Transverse colon (tissue), 4 donors: Measurements from ENCODE around the gene PLEKHM2. TPM values are rescaled to one million over a fixed set of nuclear protein-coding genes. Genes with fewer than 3 reads are reported as not detected.

ENCODE experiments used
- DNase-seq: peaks from one replicate; pipeline ENCODE4 v3.0.0-alpha.2; 2019
- H3K27ac ChIP-seq, 4 donors: fragments of 200-600 bp; sonication (generic); 2 replicates each; pipeline ENCODE4 v1.5.1; 2016 to 2018; ENCODE audit warnings: inconsistent platforms in 4 of 4
- H3K27me3 ChIP-seq: fragments of 200-600 bp; sonication (generic); 2 replicates; pipeline ENCODE4 v1.5.1; 2017; ENCODE audit warnings: inconsistent platforms
- H3K36me3 ChIP-seq, 4 donors: fragments of 200-600 bp; sonication (generic); 2 replicates each; pipeline ENCODE4 v1.5.1; 2017 to 2019; ENCODE audit warnings: inconsistent platforms in 4 of 4
- H3K4me1 ChIP-seq, 4 donors: fragments of 200-600 bp; sonication (generic); 2 replicates each; pipeline ENCODE4 v1.5.1; 2017 to 2020; ENCODE audit warnings: inconsistent platforms in 4 of 4
- H3K4me3 ChIP-seq, 4 donors: fragments of 200-600 bp; sonication (generic); 1 replicate in 1 of 4; 2 replicates in 3 of 4; pipeline versions ENCODE4 v1.5.1 to v1.6.1; 2017 to 2019; ENCODE audit warnings: inconsistent platforms in 4 of 4
- H3K9me3 ChIP-seq, 2 donors: fragments of 200-600 bp; sonication (generic); 2 replicates each; pipeline ENCODE4 v1.5.1; 2017 to 2019; ENCODE audit warnings: inconsistent platforms in 2 of 2
- CTCF ChIP-seq, 5 experiments: fragments of 200-600 bp in 3 of 5; fragments of 450-650 bp in 2 of 5; sonication (generic) in 3 of 5; IDR thresholded peaks; 1 replicate in 2 of 5; 2 replicates in 3 of 5; pipeline ENCODE4 v1.5.1; 2016 to 2017; ENCODE audit warnings: antibody characterized with exemption in 5 of 5, inconsistent platforms in 3 of 5, mild to moderate bottlenecking in 2 of 5, moderate library complexity in 1 of 5
- EP300 ChIP-seq: sonication (generic); formaldehyde crosslinking; IDR thresholded peaks from one replicate; pipeline ENCODE4 v1.6.1; 2017; ENCODE audit warnings: antibody characterized with exemption, low read depth
- POLR2A ChIP-seq: fragments of 450-650 bp; IDR thresholded peaks from one replicate; pipeline ENCODE4 v1.6.1; 2016; ENCODE audit warnings: antibody characterized with exemption, mild to moderate bottlenecking, moderate library complexity
- POLR2AphosphoS5 ChIP-seq, 3 donors: sonication (generic); formaldehyde crosslinking; IDR thresholded peaks; one replicate each; pipeline ENCODE4 v1.6.1; 2016; ENCODE audit warnings: antibody characterized with exemption in 3 of 3
- WGBS, 2 donors: methylation state at CpG; one replicate each; pipeline ENCODE4 v1.1.5; 2018; ENCODE audit warnings: low coverage in 1 of 2; 5-methylcytosine and 5-hydroxymethylcytosine counted together
- in situ Hi-C, 4 donors: fragments of 200-750 bp; cut with MboI; loops; one replicate each; pipeline versions ENCODE4 v1.15.0 to v1.15.1; 2017; ENCODE audit warnings: low sequenced_read_pairs in 3 of 4, low pct_ligation_motif_present in 1 of 4, low pct_unique_long_range_greater_than_20kb in 1 of 4
- intact Hi-C: fragments of 100-400 bp; cut with DNase I; formaldehyde crosslinking; loops from one replicate; pipeline ENCODE4 v1.15.1; 2023; ENCODE audit warnings: low total_unique reads
- total RNA-seq, 4 donors: library from RNA; depleted of rRNA; stranded (reverse); fragments of >200 nt; gene quantifications; one replicate each; pipeline ENCODE4 v1.1.0, GENCODE V29; 2016

The PLEKHM2 gene
- total RNA-seq, 4 donors from 2014 or later: 27.7 to 40.3 (median 33.0) TPM

GRCh38 chr1:15727021-15727420 lies 42.9 kb downstream of the PLEKHM2 start:
- Histone ChIP-seq H3K4me1 (no peaks in the 10 kb centered on the region), H3K4me3 (no peak overlapping the region), H3K27ac (no peak overlapping the region), H3K27me3 (no peaks in the 10 kb centered on the region), H3K36me3 (peaks cover 0 to 48% (median 23%) of the 10 kb centered on the region in 4 donors), H3K9me3 (no peaks in the 10 kb centered on the region)
- intact Hi-C loops (no loop called here), in situ Hi-C loops (no loop called here)
- DNase-seq: no peak
- TF ChIP-seq EP300: no peak
- no peak for TF ChIP-seq POLR2A
- WGBS, 2 donors: 91% methylated on average over 20 of the region's 21 CpGs; no CpG with 5 or more reads in 1 of the 2 donors

- WGBS, 2 donors: 91% methylated on average over 13 of the region's 13 CpGs; no CpG with 5 or more reads in 1 of the 2 donors
- Histone ChIP-seq H3K9me3 (no peaks in the 10 kb centered on the region), H3K4me1 (no peaks in the 10 kb centered on the region), H3K27me3 (no peaks in the 10 kb centered on the region), H3K27ac (no peak overlapping the region), H3K36me3 (peaks cover 0 to 52% (median 25%) of the 10 kb centered on the region in 4 donors), H3K4me3 (no peak overlapping the region)
- DNase-seq: no peak
- intact Hi-C loops (no loop called here), in situ Hi-C loops (no loop called here)
- TF ChIP-seq EP300 (no peak), POLR2A (no peak), POLR2AphosphoS5 (IDR thresholded peaks at IDR 0.05) (no peak), CTCF (IDR thresholded peaks at IDR 0.05) (no peak)
Observed at GRCh38 chr1:15727424-15727823, 43.3 kb downstream of the PLEKHM2 start.

- Histone ChIP-seq H3K27me3 (no peaks in the 10 kb centered on the region), H3K36me3 (peaks cover 0 to 52% (median 26%) of the 10 kb centered on the region in 4 donors), H3K4me1 (no peaks in the 10 kb centered on the region), H3K9me3 (no peaks in the 10 kb centered on the region), H3K4me3 (no peak overlapping the region), H3K27ac (no peak overlapping the region)
- WGBS, 2 donors: 90 to 93% methylated on average over 8 to 22 of the region's 23 CpGs
- in situ Hi-C loops (no loop called here), intact Hi-C loops (no loop called here)
- no peak for DNase-seq
- TF ChIP-seq POLR2A (no peak), CTCF (IDR thresholded peaks at IDR 0.05) (no peak), POLR2AphosphoS5 (IDR thresholded peaks at IDR 0.05) (no peak), EP300 (no peak)
Observed at GRCh38 chr1:15727866-15728534, 43.9 kb downstream of the PLEKHM2 start.

- peaks cover 0 to 58% (median 28%) of the 10 kb centered on the region in 4 donors for H3K36me3 ChIP-seq
- 89% methylated on average over 18 of the region's 22 CpGs; no CpG with 5 or more reads in 1 of the 2 donors for WGBS, 2 donors
- DNase-seq: no peak
- H3K4me3 ChIP-seq: no peak overlapping the region
- H3K9me3 ChIP-seq: no peaks in the 10 kb centered on the region
- no peak overlapping the region for H3K27ac ChIP-seq
- H3K4me1 ChIP-seq: no peaks in the 10 kb centered on the region
- TF ChIP-seq EP300 (no peak), POLR2AphosphoS5 (IDR thresholded peaks at IDR 0.05) (no peak), POLR2A (no peak), CTCF (IDR thresholded peaks at IDR 0.05) (no peak)
- intact Hi-C loops (no loop called here), in situ Hi-C loops (no loop called here)
- no peaks in the 10 kb centered on the region for H3K27me3 ChIP-seq
Observed at GRCh38 chr1:15728937-15729657, 45.0 kb downstream of the PLEKHM2 start.
